ENCODE results near the gene NT5DC2.

DNA sequence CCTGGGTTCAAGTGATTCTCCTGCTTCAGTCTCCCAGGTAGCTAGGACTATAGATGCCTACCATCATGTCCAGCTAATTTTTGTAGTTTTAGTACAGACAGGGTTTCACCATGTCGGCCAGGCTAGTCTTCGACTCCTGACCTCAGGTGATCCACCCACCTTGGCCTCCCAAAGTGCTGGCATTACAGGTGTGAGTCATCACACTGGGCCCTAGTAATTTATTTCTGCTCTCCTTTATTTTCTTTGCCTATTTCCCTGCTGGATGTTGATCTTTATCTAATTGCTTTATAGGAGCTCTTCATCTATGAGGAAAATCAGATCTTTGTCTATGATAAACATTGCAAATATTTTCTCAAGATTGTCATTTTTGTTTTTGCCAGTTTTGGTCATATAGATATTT lies 34.4 kb upstream of the NT5DC2 start:
- TF ChIP-seq GATA2 (IDR thresholded peaks at IDR 0.05; ENCODE audit: low read depth, low read length) (no peak), GATA3 (IDR thresholded peaks at IDR 0.05; ENCODE audit: low read depth, low read length) (no peak)

Data from SH-SY5Y (cell line).